Neural cell (in vitro differentiated cells): Measurements from ENCODE around the gene OR2D2. TPM values are rescaled to one million over a fixed set of nuclear protein-coding genes. Genes with fewer than 3 reads are reported as not detected.

ENCODE experiments used
- H2AFZ ChIP-seq: fragments of 200-600, 300-800 bp; sonication (generic), shearing (Covaris generic); 2 replicates; pipeline ENCODE4 v1.6.0; 2014; ENCODE audit warnings: low read depth, mild to moderate bottlenecking, antibody characterized with exemption, low read length, moderate library complexity
- H3F3A ChIP-seq: fragments of 200-600 bp; shearing (Covaris generic); 2 replicates; pipeline ENCODE4 v1.6.1; 2016; ENCODE audit warnings: mild to moderate bottlenecking, moderate library complexity, mixed read lengths, antibody characterized with exemption, low read length; ENCODE audit not compliant: insufficient read depth, poor library complexity, severe bottlenecking
- H3K27ac ChIP-seq: fragments of 200-600, 300-800 bp; sonication (generic), shearing (Covaris generic); 2 replicates; pipeline ENCODE4 v1.5.1; 2014; ENCODE audit warnings: mild to moderate bottlenecking, low read length, moderate library complexity
- H3K27me3 ChIP-seq: fragments of 300-800, 200-600 bp; sonication (generic), shearing (Covaris generic); 2 replicates; pipeline ENCODE4 v1.6.0; 2014; ENCODE audit warnings: mild to moderate bottlenecking, low read depth, low read length, moderate library complexity; ENCODE audit not compliant: insufficient read depth
- H3K36me3 ChIP-seq: fragments of 300-800, 200-600 bp; sonication (generic), shearing (Covaris generic); 2 replicates; pipeline ENCODE4 v1.5.1; 2014; ENCODE audit warnings: mild to moderate bottlenecking, antibody characterized with exemption, low read length, moderate library complexity; ENCODE audit not compliant: insufficient read depth
- H3K4me2 ChIP-seq: fragments of 300-800, 200-600 bp; sonication (generic), shearing (Covaris generic); 2 replicates; pipeline ENCODE4 v1.6.0; 2014; ENCODE audit warnings: mild to moderate bottlenecking, low read length
- H3K4me3 ChIP-seq: fragments of 300-800, 200-600 bp; sonication (generic), shearing (Covaris generic); 2 replicates; pipeline ENCODE4 v1.5.1; 2014; ENCODE audit warnings: mild to moderate bottlenecking, low read length, moderate library complexity
- H3K79me2 ChIP-seq: fragments of 200-600 bp; shearing (Covaris generic); replicated peaks from 2 replicates; pipeline ENCODE4 v1.6.0; 2014; ENCODE audit warnings: mild to moderate bottlenecking, low read length, moderate library complexity; ENCODE audit not compliant: insufficient read depth
- H3K9ac ChIP-seq: fragments of 300-800, 200-600 bp; sonication (generic), shearing (Covaris generic); 2 replicates; pipeline ENCODE4 v1.6.1; 2016; ENCODE audit warnings: mild to moderate bottlenecking, low read length, mixed read lengths
- H3K9me2 ChIP-seq: fragments of 200-600 bp; shearing (Covaris generic); 2 replicates; pipeline ENCODE4 v1.6.1; 2016; ENCODE audit warnings: mild to moderate bottlenecking, low read length, mixed read lengths; ENCODE audit not compliant: insufficient read depth
- H3K9me3 ChIP-seq: fragments of 200-600, 300-800 bp; sonication (generic), shearing (Covaris generic); 2 replicates; pipeline ENCODE4 v1.6.1; 2016; ENCODE audit warnings: mild to moderate bottlenecking, mixed run types, low read length, moderate library complexity, mixed read lengths
- H4K20me1 ChIP-seq: fragments of 200-600 bp; shearing (Covaris generic); 2 replicates; pipeline ENCODE4 v1.6.1; 2016; ENCODE audit warnings: mild to moderate bottlenecking, mixed run types; ENCODE audit not compliant: insufficient read depth
- EP300 ChIP-seq: fragments of 450-650 bp; conservative IDR thresholded peaks from 2 replicates; pipeline ENCODE4 v1.6.1; 2014; ENCODE audit warnings: antibody characterized with exemption, mild to moderate bottlenecking, moderate library complexity; ENCODE audit not compliant: poor library complexity, severe bottlenecking
- EZH2 ChIP-seq: fragments of 200-600, 300-800 bp; shearing (Covaris generic), sonication (generic); IDR thresholded peaks from 2 replicates; pipeline ENCODE4 v1.6.1; 2014; ENCODE audit warnings: antibody characterized with exemption, low read length, borderline replicate concordance, mild to moderate bottlenecking; ENCODE audit not compliant: insufficient read depth, poor library complexity, severe bottlenecking
- MXI1 ChIP-seq: fragments of 450-650 bp; conservative IDR thresholded peaks from 2 replicates; pipeline ENCODE4 v1.6.1; 2014; ENCODE audit warnings: antibody characterized with exemption, mild to moderate bottlenecking; ENCODE audit not compliant: poor library complexity, severe bottlenecking
- POLR2AphosphoS5 ChIP-seq: IDR thresholded peaks from 2 replicates; pipeline ENCODE4 v1.6.1; 2012
- RAD21 ChIP-seq: fragments of 450-650 bp; conservative IDR thresholded peaks from 2 replicates; pipeline ENCODE4 v1.6.1; 2014; ENCODE audit warnings: antibody characterized with exemption, mild to moderate bottlenecking, moderate library complexity
- REST ChIP-seq: IDR thresholded peaks from 2 replicates; pipeline ENCODE4 v1.6.1; 2012; ENCODE audit warnings: borderline replicate concordance
- SMC3 ChIP-seq: fragments of 450-650 bp; conservative IDR thresholded peaks from 2 replicates; pipeline ENCODE4 v1.6.1; 2014; ENCODE audit warnings: antibody characterized with exemption, mild to moderate bottlenecking, moderate library complexity; ENCODE audit not compliant: poor library complexity
- TAF1 ChIP-seq: IDR thresholded peaks from 2 replicates; pipeline ENCODE4 v1.6.1; 2012; ENCODE audit warnings: low read depth
- polyA plus RNA-seq: library from polyadenylated mRNA; depleted of rRNA; stranded (reverse); fragments of >200 nt; gene quantifications from 2 replicates; pipeline ENCODE4 v1.2.3, GENCODE V29; 2014
- TF ChIP-seq, protein P1 (sequence below): fragments of 450-650 bp; IDR thresholded peaks from 2 replicates; pipeline ENCODE4 v1.5.1; 2014; ENCODE audit warnings: antibody characterized with exemption, mild to moderate bottlenecking, moderate library complexity; ENCODE audit not compliant: poor library complexity, severe bottlenecking

Gene OR2D2
- polyA plus RNA-seq, 1 donor from 2014 or later = not detected

DNA sequence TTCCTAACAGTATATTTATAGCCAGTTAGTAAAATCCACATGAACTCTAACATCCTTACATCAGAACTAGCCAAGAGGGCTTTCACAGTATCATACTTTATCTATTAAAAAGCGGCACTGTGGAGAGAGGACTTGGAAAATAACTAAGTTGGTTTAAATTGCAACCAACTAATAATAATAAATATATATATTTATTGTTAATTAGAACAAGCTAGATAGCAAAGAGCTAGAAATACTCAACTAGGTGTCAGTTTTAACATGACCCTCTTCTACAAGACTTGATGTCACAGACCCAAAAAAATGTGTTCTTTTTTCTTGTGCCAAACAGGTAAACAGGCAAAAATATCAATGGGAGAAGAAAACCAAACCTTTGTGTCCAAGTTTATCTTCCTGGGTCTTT is 28.4 kb upstream of the OR2D2 start, which contains the start of gene OR2D3:
OR2D3 (plus strand) TSS at position 301 of the 400 bp plus-strand sequence; CDS start at position 301, 0 bp downstream.
- no peak within 1 kb of the TSS for H3K9ac ChIP-seq
- no peaks in the 10 kb centered on the region for H3K9me2 ChIP-seq
- no peaks in the 10 kb centered on the region for H4K20me1 ChIP-seq
- H3K4me3 ChIP-seq = no peak within 1 kb of the TSS
- no peaks in the 10 kb centered on the region for H3F3A ChIP-seq
- no peaks in the 10 kb centered on the region for H3K27me3 ChIP-seq
- H3K79me2 ChIP-seq = no peaks in the 10 kb centered on the region
- no peak within 1 kb of the TSS for H3K27ac ChIP-seq
- no peak within 1 kb of the TSS for H3K4me2 ChIP-seq
- H3K9me3 ChIP-seq = no peaks in the 10 kb centered on the region
- H3K36me3 ChIP-seq = no peaks in the 10 kb centered on the region
- TF ChIP-seq, protein P1, sequence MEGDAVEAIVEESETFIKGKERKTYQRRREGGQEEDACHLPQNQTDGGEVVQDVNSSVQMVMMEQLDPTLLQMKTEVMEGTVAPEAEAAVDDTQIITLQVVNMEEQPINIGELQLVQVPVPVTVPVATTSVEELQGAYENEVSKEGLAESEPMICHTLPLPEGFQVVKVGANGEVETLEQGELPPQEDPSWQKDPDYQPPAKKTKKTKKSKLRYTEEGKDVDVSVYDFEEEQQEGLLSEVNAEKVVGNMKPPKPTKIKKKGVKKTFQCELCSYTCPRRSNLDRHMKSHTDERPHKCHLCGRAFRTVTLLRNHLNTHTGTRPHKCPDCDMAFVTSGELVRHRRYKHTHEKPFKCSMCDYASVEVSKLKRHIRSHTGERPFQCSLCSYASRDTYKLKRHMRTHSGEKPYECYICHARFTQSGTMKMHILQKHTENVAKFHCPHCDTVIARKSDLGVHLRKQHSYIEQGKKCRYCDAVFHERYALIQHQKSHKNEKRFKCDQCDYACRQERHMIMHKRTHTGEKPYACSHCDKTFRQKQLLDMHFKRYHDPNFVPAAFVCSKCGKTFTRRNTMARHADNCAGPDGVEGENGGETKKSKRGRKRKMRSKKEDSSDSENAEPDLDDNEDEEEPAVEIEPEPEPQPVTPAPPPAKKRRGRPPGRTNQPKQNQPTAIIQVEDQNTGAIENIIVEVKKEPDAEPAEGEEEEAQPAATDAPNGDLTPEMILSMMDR = no peak
- TF ChIP-seq MXI1 = no peak
- TF ChIP-seq TAF1 = no peak
- no peak for TF ChIP-seq EZH2
- TF ChIP-seq REST = no peak
- TF ChIP-seq RAD21 = no peak
- TF ChIP-seq EP300 = no peak
- TF ChIP-seq POLR2AphosphoS5 = no peak
- TF ChIP-seq SMC3 = no peak
- no peak within 1 kb of the TSS for H2AFZ ChIP-seq

GRCh38 chr11:6919698-6920097 is 27.4 kb upstream of the OR2D2 start:
- no peak overlapping the region for H2AFZ ChIP-seq
- no peak overlapping the region for H3K27ac ChIP-seq
- H3K9me3 ChIP-seq = no peaks in the 10 kb centered on the region
- H3F3A ChIP-seq = no peaks in the 10 kb centered on the region
- TF ChIP-seq, protein P1 = no peak
- no peak for TF ChIP-seq RAD21
- TF ChIP-seq POLR2AphosphoS5 = no peak
- TF ChIP-seq MXI1 = no peak
- no peak for TF ChIP-seq REST
- no peak for TF ChIP-seq TAF1
- no peak for TF ChIP-seq EZH2
- TF ChIP-seq EP300 = no peak
- TF ChIP-seq SMC3 = no peak
- H3K4me3 ChIP-seq = no peak overlapping the region
- H3K79me2 ChIP-seq = no peaks in the 10 kb centered on the region
- no peaks in the 10 kb centered on the region for H3K9me2 ChIP-seq
- no peak overlapping the region for H3K4me2 ChIP-seq
- H4K20me1 ChIP-seq = no peaks in the 10 kb centered on the region
- no peak overlapping the region for H3K9ac ChIP-seq
- H3K36me3 ChIP-seq = no peaks in the 10 kb centered on the region
- no peaks in the 10 kb centered on the region for H3K27me3 ChIP-seq
